NCI-H1694 treated with DMSO at 0.1 percent for 48 hours (cell line): ENCODE data around the gene GSDME.
"Not testable (repeated sequence)": the region's sequence is repeated elsewhere in the genome, so short reads cannot be mapped to it uniquely, and the experiment has no call there.

Experiments
- DNase-seq: peaks from one replicate; lab custom pipeline; 2025; lab: John Stamatoyannopoulos, UW

GSDME gene

DNA sequence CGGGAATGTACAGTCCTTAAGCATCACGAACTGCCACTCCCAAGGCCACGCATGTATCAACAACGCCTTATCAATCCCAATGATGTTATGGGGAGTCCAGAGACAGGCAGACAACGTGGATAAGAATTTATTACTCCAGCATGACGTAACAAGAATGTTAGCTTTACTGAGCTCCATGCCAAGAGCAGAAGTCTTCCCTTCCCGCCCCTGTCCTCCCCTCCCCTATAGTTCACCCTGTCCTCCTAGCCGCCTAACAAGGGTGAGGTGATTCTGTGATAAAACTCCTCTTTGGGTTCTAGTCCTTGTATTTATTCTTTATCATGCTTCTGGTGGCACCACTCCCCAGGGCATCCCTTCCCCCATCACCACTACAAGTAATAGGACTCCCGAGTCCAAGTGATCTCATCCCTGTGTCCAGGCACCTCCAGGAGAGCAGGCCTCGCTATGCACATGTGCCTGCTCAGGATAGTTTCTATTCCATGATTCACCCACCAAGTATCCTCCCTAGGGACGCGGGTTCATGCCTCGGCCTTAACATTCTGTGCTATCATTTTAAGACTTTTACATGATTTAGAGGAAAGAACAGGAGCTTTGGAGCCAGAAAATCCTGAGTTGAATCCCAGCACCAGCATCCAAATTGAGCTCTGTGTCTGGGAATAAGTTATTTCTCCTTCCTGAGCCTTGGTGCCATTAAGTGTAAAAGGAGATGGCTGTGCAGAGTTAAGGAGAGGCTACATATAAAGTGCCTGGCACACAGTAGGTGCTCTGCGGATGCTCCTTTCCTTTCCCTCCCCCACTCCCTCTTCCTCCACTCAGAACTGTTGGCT is 15.4 kb downstream of the GSDME start:
- DNase-seq, result no peak

DNA sequence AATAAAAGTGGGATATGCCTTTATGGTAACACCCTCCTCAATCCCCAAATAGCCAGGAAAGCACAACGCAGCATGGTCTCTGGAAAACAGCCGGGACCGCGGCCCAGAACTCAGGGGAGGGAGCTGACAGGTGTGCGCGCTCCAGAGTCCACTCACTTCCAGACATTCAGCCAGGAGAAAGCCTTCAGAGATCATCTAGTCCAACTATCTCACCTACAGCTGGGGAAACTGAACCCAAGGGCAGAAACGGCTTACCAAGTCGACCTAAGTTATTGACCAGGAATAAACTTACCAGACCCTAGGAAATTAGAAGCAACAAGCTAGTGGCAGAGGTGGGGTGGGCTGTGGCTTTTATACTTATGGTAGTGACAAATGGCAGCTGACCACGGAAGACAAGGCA is 16.4 kb downstream of the GSDME start:
- no peak for DNase-seq

DNA sequence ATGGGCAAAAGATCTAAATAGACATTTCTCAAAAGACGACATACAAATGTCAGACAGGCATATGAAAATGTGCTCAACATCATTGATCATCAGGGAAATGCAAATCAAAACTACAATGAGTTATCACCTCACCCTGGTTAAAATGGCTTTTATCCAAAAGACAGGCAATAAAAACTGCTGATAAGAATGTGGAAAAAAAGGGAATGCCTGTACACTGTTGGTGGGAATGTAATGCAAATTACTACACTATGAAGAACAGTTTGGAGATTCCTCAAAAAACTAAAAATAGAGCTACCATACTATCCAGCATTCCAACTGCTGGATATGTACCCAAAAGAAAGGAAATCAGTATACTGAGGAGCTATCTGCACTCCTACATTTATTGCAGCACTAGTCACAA is 18.0 kb downstream of the GSDME start:
- DNase-seq, result no peak

DNA sequence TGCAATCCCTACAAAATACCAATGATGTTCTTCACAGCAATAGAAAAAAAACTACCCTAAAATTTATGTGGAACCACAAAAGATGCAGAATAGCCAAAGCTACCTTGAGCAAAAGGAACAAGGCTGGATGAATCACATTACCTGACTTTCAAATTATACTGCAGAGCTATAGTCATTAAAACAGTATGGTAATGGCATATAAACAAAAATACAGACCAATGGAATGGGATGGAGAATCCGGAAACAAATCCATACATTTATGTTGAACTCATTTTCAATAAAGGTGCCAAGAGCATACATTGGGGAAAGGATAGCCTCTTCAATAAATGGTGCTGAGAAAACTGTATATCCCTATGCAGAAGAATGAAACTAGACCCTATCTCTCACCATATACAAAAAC is 18.7 kb downstream of the GSDME start:
- DNase-seq, result no peak

DNA sequence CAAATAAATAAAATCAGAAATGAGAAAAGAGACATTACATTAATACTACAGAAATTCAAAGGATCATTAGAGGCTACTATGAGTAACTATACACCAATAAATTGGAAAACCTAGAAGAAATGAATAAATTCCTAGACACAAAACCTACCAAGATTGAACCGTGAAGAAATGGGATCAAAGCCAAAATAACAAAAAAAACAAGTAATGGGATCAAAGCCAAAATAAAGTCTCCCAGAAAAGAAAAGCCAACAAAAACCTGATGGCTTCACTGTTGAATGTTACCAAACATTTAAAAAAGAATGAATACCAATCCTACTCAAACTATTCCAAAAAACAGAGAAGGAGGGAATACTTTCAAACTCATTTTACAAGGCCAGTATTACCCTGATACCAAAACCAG is 20.0 kb downstream of the GSDME start:
- DNase-seq, result no peak

DNA sequence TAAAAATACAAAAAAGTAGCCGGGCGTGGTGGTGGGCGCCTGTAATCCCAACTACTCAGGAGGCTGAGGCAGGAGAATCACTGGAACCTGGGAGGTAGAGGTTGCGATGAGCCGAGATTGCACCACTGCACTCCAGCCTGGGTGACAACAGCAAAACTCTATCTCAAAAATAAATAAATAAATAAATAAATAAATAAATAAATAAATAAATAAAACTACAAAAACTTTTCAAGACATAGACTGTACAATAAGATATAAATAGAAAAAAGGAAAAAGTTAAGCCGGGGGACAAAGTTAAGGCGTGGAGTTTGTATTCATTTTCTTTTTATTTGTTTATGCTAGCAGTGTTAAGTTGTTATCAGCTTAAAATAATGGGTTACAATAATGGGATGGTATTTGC is 21.7 kb downstream of the GSDME start:
- DNase-seq, result not testable (repeated sequence)

DNA sequence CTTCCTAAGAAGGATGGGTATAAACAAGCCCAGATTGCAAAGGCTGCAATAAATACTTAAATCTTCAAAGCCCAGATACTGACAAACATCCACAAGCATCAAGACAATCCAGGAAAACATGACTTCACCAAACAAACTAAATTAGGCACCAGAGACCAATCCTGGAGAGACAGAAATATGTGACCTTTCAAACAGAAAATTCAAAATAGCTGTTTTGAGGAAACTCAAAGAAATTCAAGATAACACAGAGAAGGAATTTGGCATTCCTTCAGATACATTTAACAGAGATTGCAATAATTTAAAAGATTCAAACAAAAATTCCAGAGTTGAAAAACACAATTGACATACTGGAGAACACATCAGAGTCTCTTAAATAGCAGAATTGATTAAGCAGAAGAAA is 23.0 kb downstream of the GSDME start:
- no peak for DNase-seq

DNA sequence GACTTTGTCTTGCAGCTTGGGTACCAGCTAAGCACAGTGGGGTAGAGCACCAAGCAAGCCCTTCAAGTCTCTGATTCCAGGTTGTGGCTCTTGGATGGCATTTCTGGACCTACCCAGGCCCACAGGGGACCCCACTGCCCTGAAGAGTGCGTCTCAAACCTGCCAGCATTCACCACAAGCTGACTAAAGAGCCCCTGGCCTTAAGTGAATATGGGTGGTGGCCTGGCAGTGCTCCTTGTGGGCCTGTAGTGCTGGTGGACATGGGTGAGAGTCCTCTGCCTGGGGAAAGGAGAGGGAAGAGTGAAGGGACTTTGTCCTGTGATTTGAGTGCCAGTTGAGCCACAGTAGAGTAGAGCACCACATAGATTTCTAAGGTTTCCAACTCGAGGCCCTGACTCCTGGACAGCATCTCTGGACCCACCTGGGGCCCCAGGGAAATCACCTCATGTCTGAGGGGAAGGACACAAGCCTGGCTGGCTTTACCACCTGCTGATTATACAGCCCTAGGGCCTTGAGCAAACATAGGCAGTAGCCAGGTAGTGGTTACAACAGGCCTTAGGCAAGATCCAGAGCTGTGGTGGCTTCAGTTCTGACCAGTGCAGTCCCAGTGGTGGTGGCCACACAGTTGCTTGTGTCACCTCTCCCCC is 23.7 kb downstream of the GSDME start:
- DNase-seq, result no peak

DNA sequence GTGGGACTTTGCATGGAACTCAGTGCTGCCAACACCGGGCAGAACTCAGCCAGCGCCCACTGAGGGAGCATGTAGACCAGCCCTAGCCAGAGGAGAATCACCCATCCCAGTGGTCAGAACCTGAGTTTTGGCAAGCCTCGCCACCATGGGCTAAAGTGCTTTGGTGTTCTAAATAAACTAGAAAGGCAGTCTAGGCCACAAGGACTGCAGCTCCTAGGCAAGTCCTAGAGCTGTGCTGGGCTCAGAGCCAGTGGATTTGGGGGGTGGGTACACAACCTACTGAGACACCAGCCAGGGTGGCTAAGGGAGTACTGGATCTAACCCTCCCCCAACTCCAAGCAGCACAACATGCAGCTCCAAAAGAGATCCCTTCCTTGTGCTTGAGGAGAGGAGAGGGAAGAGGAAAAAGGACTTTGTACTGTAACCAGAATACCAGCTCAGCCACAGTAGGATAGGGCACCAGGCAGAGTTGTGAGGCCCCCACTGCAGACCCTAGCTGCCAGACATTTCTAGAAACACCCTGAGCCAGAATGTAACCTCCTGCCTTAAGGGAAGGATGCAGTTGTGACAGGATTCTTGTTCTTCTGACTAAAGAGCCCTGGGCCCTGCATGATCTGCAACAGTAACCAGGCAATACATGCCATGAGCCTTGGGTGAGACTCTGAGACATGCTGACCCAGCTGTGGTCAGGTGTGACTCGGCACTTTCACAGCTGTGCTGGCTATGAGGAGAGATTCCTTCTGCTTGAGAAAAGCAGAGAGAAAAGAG is 24.4 kb downstream of the GSDME start:
- DNase-seq, result no peak

DNA sequence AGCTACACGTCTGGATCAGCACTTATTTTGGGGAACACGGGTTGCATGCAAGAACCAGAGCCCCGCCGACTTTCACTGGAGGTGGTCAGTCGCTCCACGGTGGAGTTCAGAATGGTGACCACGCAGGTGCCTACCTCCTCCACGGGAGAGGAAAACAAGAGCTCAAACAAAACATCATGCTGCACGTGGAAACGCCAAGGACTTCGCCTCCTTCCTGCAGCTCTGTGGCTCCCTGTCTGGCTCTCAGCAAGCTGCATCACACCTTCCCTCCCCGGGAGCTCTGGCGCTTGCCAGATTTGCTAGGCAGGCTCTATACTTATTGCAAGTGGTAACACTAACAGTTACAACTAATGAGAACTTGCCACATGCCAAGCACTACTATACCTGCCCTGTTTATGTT is 26.0 kb downstream of the GSDME start:
- no peak for DNase-seq

DNA sequence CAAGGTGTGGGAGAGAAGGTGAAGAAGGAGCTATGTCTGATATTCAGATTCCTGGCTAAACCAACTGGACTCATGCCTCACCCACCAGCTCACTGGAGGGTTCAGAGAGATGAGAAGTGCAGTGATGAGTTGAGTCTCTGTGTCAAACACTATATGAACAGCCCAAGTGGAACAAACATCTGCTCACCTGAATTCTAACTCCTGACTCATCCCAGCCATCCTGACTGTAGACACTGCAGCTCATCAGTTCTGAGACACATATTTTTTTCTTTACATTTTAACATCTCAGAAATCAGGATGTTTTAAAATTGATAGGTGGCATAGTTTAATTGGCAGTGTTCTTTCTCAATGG is 27.3 kb downstream of the GSDME start:
- no peak for DNase-seq

DNA sequence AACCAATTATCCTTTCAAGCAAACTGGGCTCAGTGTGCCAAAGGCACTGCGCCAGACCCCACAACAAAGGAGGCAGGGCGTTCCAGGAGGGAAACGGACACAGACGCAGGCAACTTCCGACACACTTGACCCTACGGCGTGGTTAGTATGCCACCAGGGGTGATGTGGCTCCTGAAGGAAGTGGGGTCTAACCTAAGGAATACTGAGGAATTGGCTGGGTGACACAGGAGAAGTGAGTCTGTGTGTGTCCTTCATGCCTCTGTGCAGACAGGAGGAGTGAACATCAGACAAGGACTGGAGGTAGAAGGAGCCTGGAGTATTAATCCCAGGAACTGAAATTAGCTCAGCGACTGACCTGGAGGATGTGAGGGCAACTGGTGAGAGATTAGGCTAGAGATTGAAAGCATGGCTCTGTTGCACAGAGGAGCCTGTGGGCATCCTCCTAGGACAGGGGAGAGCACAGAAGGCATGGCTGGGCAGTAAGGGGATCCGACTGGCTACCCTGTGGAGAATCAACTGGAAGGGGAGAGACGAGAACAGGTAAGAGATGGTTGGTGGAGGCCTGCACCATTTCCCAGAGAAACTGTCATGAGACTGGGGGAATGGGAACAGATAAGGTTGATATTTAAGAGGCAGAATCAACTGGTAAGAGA is 27.8 kb downstream of the GSDME start:
- DNase-seq, result no peak

DNA sequence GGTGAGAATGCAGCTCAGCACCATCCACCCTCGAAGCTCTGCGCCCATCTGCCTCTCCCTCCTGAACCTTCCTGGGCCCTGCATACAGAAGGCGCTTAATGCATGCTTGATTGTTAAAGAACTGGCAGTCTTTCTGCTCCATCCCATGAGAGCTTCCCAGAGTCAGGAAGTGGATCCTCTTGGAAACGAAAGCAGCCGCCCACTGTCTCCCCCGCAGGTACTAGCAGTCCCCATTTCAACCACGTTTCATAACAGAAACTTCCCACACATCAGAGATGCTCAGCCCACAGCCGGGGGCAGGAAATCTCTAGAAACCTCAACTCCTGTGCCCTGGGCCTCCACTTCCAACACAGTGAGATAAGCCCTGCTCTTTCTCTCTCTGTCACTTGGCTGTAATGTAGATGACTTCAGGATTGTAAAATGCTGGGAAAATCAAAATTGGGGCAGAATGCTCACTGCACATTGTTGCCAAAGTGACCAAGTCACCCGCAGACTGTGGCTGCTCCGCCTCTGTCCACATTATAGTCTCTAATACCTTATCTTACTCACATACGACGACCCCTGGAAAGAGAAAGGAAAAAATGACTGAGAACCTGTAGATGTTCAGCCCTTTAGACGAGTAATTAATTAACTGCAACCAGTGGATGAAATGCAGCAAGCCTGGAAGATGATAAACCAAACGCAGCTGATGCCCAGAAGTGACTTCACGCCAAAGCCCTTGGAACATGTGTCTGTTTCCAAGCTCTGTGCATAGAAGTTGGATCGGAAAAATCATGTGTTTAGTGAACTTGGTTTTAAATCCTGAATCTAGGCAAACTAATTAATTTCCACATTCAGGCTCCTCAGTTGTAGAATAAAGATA is 28.5 kb downstream of the GSDME start:
- DNase-seq, result no peak

DNA sequence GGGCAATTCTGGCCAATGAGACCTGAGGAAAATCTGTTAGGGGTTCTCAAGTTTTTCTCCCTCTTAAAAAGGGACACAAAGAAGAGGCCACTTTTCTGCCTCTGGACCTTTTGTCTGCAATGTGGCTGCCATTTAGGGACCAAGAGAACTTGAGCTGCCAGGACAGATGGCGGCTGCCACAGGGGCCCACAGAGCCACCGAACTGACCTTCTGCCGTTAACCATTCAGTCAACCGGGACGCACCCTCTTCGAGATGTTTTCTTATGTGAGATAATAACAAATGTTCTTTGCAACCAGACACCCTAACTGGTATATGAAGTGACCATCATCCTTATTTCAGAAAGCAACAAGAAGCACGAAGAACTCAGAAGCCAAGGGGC is 29.2 kb downstream of the GSDME start:
- no peak for DNase-seq

DNA sequence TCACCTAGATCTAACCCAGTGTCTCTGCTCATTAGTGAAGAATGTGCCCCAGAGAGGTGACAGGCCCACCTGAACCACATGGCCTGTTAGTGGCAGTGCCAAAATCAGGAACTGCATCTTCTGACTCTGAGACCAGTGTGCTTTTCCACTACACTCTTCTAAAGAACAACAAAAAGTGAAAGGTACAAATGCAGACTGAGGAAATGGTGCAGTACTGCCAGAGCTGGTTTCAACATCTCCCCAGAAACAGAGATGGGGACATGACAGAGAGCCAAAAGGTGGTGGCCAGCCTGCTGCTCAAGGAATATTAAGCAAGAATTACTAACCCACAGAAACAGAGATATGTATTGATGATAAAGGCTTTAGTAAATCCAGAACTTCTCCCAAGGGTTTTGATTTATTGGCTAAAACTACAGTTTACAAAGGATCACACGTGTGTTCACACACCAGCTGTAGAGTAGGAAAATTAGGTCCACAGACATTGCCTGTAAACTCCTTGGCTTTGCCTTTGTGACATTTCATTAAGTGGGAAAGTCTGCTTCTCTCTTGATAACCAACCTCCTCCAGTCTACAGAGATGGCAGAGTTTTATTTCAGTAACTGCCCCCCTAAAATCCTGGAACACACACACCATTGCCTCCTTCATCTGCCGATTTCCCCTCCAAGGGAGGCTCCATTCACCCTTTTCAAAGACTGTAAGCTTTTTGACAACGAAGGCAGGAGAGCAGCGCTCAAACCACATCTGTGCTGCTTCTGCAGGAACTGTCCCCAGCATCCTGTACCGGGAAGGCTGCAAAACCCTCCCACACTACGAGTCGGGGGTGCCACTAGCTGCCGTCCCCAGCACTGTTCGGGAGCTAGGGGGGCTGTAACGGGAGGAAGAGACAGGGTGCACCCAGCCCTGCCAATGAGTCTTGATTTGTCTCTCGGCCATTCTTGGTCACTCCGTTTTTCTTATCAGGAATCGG is 29.8 kb downstream of the GSDME start:
- no peak for DNase-seq

DNA sequence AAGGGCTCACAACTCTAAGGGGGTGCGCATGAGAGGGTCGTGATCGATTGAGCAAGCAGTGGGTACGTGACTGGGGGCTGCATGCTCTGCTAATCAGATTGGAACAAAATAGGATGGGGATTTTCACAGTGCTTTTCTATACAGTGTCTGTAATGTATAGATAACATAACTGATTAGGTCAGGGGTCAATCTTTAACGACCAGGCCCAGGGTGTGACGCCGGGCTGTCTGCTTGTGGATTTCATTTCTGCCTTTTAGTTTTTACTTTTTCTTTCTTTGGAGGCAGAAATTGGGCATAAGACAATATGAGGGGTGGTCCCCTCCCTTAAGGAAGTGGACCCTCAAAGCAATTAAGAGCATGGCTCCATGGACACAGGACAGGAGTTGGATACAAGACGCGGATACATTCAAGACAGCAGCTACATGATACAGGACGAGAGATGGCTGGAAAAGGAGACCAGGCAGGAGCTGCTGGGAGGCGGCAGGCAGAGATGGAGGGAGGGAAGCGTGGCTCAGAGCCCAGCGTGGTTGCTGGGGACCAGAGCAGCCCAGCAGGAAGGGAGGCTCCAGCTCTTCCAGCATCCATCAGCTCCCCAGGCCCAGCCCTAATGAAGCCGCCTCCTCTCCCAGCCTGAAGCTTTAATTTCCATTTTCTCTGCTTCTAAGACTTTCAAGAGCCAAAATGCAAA is 31.6 kb downstream of the GSDME start:
- DNase-seq, result no peak

DNA sequence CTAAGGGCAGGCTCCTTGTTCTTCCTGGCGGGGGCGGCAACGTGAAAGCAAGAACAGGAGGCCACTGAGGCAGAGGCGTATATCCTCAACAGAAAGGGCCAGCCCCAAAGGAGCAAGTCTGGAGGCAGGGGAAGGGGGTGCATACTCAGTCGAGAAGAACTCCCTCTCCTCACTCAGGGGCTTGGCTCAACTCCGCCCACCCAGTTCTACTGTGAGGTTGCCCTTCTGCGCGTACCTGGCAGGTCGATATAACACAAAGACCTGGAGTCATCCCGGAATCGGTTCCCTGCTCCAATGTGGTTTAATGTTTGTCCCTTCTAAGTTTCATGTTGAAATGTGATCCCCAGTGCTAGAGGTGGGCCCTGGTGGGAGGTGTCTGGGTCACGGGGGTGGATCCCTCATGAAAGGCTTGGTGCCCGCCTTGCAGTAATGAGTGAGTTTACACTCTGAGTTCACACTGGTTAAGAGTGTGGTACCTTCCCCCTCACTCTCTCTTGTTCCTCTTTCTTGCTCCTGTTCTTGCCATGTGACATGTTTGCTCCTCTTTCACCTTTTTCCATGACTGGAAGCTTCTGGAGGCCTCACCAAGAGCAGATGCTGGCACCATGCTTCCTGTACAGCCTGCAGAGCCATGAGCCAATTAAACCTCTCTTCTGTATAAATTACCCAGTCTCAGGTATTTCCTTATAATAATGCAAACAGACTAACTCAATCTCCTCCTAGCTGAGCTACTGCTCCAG is 32.6 kb downstream of the GSDME start:
- DNase-seq, result no peak

DNA sequence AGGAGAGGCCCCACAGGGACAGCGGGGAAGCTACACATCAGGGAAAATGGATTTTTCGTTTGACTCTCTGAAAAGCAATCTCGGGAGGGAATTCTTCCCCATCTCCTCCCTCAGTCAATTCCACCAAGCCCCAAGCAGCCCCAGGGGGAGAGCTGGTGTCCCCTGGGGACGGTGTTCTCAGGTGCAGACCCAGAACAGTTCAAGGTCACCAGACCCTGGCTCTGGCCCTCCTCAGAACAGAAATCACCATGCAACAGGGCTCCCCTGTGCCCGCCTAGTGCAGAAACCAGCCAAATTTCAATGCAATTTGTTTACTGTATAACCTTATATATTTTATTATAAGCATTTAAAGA is 34.1 kb downstream of the GSDME start:
- DNase-seq, result no peak
